Choroid plexus epithelial cell (primary cell): ENCODE measurements around the gene TOPBP1.

Experiments used
- DNase-seq: peaks from one replicate; pipeline ENCODE4 v3.0.0-alpha.2; 2010; ENCODE audit warnings: low read depth
- H3K4me3 ChIP-seq: 2 replicates; pipeline ENCODE4 v1.5.1; 2011; ENCODE audit warnings: low read depth, mild to moderate bottlenecking, control low read depth, low read length, moderate library complexity
- CTCF ChIP-seq: conservative IDR thresholded peaks from 2 replicates; pipeline ENCODE4 v1.5.1; 2011; ENCODE audit warnings: low read depth, mild to moderate bottlenecking, control low read depth, inconsistent platforms, low read length, moderate library complexity

The TOPBP1 gene

GRCh38 chr3:133633439-133633838 lies 28.3 kb downstream of the TOPBP1 start:
- TF ChIP-seq CTCF, result no peak
- H3K4me3 ChIP-seq, result no peak overlapping the region
- no peak for DNase-seq

- no peak for TF ChIP-seq CTCF
- no peak overlapping the region for H3K4me3 ChIP-seq
- DNase-seq, result no peak
These were observed 32.6 kb downstream of the TOPBP1 start for GRCh38 chr3:133629146-133629545.

- H3K4me3 ChIP-seq, result no peak overlapping the region
- no peak for TF ChIP-seq CTCF
- DNase-seq, result no peak
These were observed 34.0 kb downstream of the TOPBP1 start for GRCh38 chr3:133627789-133628188.

- TF ChIP-seq CTCF, result no peak
- DNase-seq, result no peak
- no peak overlapping the region for H3K4me3 ChIP-seq
These were observed 41.5 kb downstream of the TOPBP1 start for GRCh38 chr3:133620066-133620784.

GRCh38 chr3:133611534-133611933 lies 50.2 kb downstream of the TOPBP1 start:
- DNase-seq, result no peak
- TF ChIP-seq CTCF, result no peak
- H3K4me3 ChIP-seq, result no peak overlapping the region

GRCh38 chr3:133610031-133610430 lies 51.7 kb downstream of the TOPBP1 start:
- H3K4me3 ChIP-seq, result no peak overlapping the region
- DNase-seq, result peak; percentile 64

More at GRCh38 chr3:133610031-133610430, 51.7 kb downstream of the TOPBP1 start:
- TF ChIP-seq CTCF, result no peak
